ENCODE results near the gene FBXO30.

- TF ChIP-seq CTCF (IDR thresholded peaks at IDR 0.05 in 8 of 11, conservative IDR thresholded peaks at IDR 0.05 in 3 of 11) (no peak), POLR2A (IDR thresholded peaks at IDR 0.05) (no peak), POLR2AphosphoS5 (IDR thresholded peaks at IDR 0.05) (no peak)
Measured at GRCh38 chr6:145745861-145746260, 68.7 kb downstream of the FBXO30 start.

All from spleen (tissue), 7 donors.